Nephron progenitor cell (in vitro differentiated cells): Measurements from ENCODE around the gene SLC35B2.
A peak's percentile ranks its signal among the peaks of the same experiment; 100 is the strongest.

Source experiments
- DNase-seq: peaks from one replicate; pipeline ENCODE4 v3.0.0; 2021
- H3K27ac Mint-ChIP-seq: 2 replicates; pipeline ENCODE4 v1.8.0; 2021; ENCODE audit warnings: mild to moderate bottlenecking, moderate library complexity, mixed read lengths
- H3K27me3 Mint-ChIP-seq: 2 replicates; pipeline ENCODE4 v1.8.0; 2021; ENCODE audit warnings: mild to moderate bottlenecking, low read depth, mixed read lengths; ENCODE audit not compliant: poor library complexity
- H3K36me3 Mint-ChIP-seq: 2 replicates; pipeline ENCODE4 v1.8.0; 2021; ENCODE audit warnings: low read depth, mixed read lengths
- H3K4me1 Mint-ChIP-seq: 2 replicates; pipeline ENCODE4 v1.8.0; 2021; ENCODE audit warnings: mixed read lengths
- H3K4me3 Mint-ChIP-seq: 2 replicates; pipeline ENCODE4 v1.8.0; 2021; ENCODE audit warnings: mild to moderate bottlenecking, moderate library complexity, mixed read lengths
- H3K9me3 Mint-ChIP-seq: 2 replicates; pipeline ENCODE4 v1.8.0; 2021; ENCODE audit warnings: mild to moderate bottlenecking, moderate library complexity, mixed read lengths
- CTCF ChIP-seq: fragments of 200-600 bp; sonication (generic); IDR thresholded peaks from 2 replicates; pipeline ENCODE4 v1.5.0; 2021; ENCODE audit warnings: antibody characterized with exemption

Gene SLC35B2

GRCh38 chr6:44227148-44227793 lies 30.1 kb downstream of the SLC35B2 start:
- H3K4me3 Mint-ChIP-seq, result peak overlapping the region; percentile 62
- no peaks in the 10 kb centered on the region for H3K27me3 Mint-ChIP-seq
- H3K27ac Mint-ChIP-seq, result peak overlapping the region; percentile 91
- no peak for TF ChIP-seq CTCF
- peak; percentile 42 for DNase-seq
- H3K4me1 Mint-ChIP-seq, result peaks cover 83% of the 10 kb centered on the region
- no peaks in the 10 kb centered on the region for H3K9me3 Mint-ChIP-seq
- H3K36me3 Mint-ChIP-seq, result peaks cover 17% of the 10 kb centered on the region

- DNase-seq, result peak; percentile 34
- H3K27me3 Mint-ChIP-seq, result no peaks in the 10 kb centered on the region
- H3K36me3 Mint-ChIP-seq, result peaks cover 13% of the 10 kb centered on the region
- TF ChIP-seq CTCF, result no peak
- H3K4me3 Mint-ChIP-seq, result peak overlapping the region; percentile 64
- H3K9me3 Mint-ChIP-seq, result no peaks in the 10 kb centered on the region
- H3K27ac Mint-ChIP-seq, result peak overlapping the region; percentile 90
- peaks cover 85% of the 10 kb centered on the region for H3K4me1 Mint-ChIP-seq
Measured at GRCh38 chr6:44226368-44227147, 30.8 kb downstream of the SLC35B2 start.

GRCh38 chr6:44225579-44226325 lies 31.6 kb downstream of the SLC35B2 start:
- H3K9me3 Mint-ChIP-seq, result no peaks in the 10 kb centered on the region
- TF ChIP-seq CTCF, result no peak
- H3K27ac Mint-ChIP-seq, result peak overlapping the region; percentile 90
- peaks cover 6% of the 10 kb centered on the region for H3K36me3 Mint-ChIP-seq
- no peak for DNase-seq
- H3K4me3 Mint-ChIP-seq, result peak overlapping the region; percentile 68
- no peaks in the 10 kb centered on the region for H3K27me3 Mint-ChIP-seq
- peaks cover 84% of the 10 kb centered on the region for H3K4me1 Mint-ChIP-seq

- no peak for DNase-seq
- no peak overlapping the region for H3K27ac Mint-ChIP-seq
- peak overlapping the region; percentile 84 for H3K4me3 Mint-ChIP-seq
- no peak for TF ChIP-seq CTCF
- H3K36me3 Mint-ChIP-seq, result no peaks in the 10 kb centered on the region
- H3K4me1 Mint-ChIP-seq, result peaks cover 79% of the 10 kb centered on the region
- no peaks in the 10 kb centered on the region for H3K27me3 Mint-ChIP-seq
- no peaks in the 10 kb centered on the region for H3K9me3 Mint-ChIP-seq
Measured at GRCh38 chr6:44224965-44225305, 32.4 kb downstream of the SLC35B2 start.

- H3K27me3 Mint-ChIP-seq, result no peaks in the 10 kb centered on the region
- H3K27ac Mint-ChIP-seq, result no peak overlapping the region
- H3K36me3 Mint-ChIP-seq, result no peaks in the 10 kb centered on the region
- no peak for TF ChIP-seq CTCF
- H3K9me3 Mint-ChIP-seq, result no peaks in the 10 kb centered on the region
- DNase-seq, result peak; percentile 38
- peaks cover 73% of the 10 kb centered on the region for H3K4me1 Mint-ChIP-seq
- H3K4me3 Mint-ChIP-seq, result peak overlapping the region; percentile 84
Measured at GRCh38 chr6:44224029-44224964, 33.0 kb downstream of the SLC35B2 start.
